A673 (cell line): Measurements from ENCODE around the gene CRYAA.
"Not testable (repeated sequence)": the region's sequence is repeated elsewhere in the genome, so short reads cannot be mapped to it uniquely, and the experiment has no call there.

Experiments
- EZH2 ChIP-seq: fragments of 200-600 bp; sonication (generic); IDR thresholded peaks from 2 replicates; pipeline ENCODE4 v1.6.1; 2017; ENCODE audit warnings: borderline replicate concordance, low read depth, mild to moderate bottlenecking, mixed read lengths, antibody characterized with exemption, low read length; ENCODE audit not compliant: poor library complexity, severe bottlenecking
- TF ChIP-seq, protein P1 (sequence below): fragments of 300-800, 200-600 bp; sonication (generic); conservative IDR thresholded peaks from 2 replicates; pipeline ENCODE4 v1.5.1; 2017; ENCODE audit warnings: low read depth, mild to moderate bottlenecking, antibody characterized with exemption, low read length, moderate library complexity, mixed read lengths

DNA sequence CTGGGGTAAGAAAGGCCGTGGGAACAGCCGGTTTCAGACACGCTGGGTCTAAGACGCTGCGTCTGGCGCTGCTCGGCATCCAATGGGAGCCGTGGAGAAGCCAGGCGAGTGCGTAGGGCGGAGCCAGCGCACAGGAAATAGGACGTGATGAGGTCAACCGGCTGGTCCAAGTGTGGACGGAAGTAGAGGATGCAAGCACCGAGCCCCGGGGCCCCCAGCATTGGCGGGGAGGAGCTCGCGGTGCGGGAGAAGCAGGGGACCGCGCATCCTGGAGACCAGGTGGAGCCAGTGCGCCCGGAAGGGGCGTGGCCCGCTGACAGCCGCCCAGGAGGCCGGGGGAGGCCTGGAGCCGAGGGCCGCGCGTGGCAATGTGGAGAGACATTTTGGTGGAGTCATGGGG, 15.2 kb upstream of the CRYAA start:
- TF ChIP-seq, protein P1, sequence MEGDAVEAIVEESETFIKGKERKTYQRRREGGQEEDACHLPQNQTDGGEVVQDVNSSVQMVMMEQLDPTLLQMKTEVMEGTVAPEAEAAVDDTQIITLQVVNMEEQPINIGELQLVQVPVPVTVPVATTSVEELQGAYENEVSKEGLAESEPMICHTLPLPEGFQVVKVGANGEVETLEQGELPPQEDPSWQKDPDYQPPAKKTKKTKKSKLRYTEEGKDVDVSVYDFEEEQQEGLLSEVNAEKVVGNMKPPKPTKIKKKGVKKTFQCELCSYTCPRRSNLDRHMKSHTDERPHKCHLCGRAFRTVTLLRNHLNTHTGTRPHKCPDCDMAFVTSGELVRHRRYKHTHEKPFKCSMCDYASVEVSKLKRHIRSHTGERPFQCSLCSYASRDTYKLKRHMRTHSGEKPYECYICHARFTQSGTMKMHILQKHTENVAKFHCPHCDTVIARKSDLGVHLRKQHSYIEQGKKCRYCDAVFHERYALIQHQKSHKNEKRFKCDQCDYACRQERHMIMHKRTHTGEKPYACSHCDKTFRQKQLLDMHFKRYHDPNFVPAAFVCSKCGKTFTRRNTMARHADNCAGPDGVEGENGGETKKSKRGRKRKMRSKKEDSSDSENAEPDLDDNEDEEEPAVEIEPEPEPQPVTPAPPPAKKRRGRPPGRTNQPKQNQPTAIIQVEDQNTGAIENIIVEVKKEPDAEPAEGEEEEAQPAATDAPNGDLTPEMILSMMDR, result not testable (repeated sequence)
- TF ChIP-seq EZH2, result not testable (repeated sequence)
